Inflammatory macrophage treated with lipopolysaccharide for 4 hours (primary cell): Measurements from ENCODE around the gene PIEZO2.
"Not testable (repeated sequence)": the region's sequence is repeated elsewhere in the genome, so short reads cannot be mapped to it uniquely, and the experiment has no call there.

Experiments
- DNase-seq: peaks from one replicate; pipeline ENCODE4 v3.0.0-alpha.2; 2020

The PIEZO2 gene

DNA sequence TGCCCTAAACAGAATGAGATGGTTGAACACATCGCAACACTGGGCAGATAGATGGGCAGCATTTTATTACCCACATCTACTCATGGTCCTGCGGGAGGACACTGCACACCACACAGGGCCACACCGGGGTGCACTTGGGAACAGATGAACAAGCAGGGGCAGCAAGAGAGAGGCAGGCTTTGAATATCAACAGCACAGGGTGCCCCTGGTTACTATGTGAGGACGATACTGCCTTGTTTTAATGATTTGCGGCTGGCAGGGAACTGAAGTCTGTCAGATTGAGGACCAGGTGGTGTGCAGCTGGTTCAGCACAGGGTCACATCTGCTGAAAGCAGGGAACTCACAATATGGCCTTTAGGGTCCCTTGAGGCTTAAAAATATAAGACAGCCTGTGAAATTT, 195.7 kb downstream of the PIEZO2 start:
- no peak for DNase-seq

DNA sequence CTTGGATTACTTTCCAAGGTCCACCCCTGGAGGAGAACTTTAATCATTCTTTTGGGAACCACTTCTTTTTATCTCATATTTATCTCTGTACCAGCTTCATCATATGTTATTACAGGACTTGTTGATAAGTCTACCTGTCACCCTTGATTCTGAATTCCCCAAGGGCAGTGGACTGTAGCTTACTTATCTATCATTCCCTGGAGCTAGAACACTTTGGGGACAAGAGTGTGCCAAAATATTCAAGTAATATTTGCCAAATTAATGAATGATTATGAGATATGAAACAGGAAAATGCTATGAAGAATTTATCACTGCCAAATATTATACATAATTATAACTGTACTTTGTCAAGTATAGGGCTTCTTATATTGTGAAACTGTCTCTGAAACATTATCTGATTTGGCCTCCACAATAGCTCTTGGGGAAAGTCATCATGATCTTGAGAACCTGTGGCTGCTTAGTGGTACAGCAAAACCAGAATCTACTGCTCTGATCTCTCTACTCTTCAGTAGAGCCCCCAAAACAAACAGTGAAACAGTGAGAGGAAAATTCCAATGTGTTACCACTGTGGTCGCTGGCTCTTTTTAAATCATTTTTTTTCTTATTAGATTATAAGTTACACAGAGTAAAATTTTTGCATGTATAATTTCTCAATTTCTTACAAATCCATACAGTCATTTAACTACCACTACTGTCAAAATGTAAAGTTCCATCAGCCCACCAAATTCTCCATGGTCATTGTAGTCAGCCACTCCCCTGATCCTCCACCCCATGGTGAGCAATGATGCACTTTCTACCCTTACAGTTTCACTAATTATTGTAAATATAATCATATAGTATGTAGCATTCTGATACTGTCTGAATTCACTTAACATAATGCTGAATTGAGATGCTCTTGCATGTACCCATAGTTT, 197.5 kb downstream of the PIEZO2 start:
- DNase-seq, result no peak

DNA sequence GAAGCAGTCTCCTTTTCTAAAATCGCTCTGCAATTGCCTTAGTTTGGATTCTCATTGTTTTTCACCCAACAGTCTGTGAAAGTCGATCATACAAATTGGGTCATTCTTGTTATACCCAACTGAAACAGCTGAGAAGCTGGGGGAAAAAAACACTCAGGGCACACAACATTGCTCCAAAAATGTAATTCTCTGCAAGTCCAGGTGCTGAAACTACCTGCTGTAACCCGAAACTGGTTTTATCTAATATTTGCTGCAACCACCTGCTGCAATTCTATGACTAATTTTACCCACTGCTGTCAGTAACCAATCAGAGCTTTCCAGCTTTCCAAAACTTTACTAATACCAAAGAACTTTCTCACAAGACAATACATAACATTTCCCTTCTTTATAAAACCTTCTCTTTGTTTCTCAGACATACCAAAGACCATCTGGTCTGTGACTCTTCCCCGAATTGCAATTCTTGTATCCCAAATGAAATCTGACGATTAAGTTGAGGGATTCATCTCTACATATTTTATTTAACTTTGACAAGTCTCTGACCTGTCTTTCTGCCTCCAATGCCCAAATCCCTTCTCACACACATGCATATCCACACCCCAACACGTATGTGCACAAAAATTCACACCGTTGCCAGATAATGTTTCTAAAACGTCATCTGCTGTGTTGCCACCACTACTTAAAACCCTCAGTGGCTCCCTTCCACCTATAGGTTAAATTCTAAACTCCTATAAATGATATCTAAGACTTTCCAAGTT, 198.3 kb downstream of the PIEZO2 start:
- no peak for DNase-seq

DNA sequence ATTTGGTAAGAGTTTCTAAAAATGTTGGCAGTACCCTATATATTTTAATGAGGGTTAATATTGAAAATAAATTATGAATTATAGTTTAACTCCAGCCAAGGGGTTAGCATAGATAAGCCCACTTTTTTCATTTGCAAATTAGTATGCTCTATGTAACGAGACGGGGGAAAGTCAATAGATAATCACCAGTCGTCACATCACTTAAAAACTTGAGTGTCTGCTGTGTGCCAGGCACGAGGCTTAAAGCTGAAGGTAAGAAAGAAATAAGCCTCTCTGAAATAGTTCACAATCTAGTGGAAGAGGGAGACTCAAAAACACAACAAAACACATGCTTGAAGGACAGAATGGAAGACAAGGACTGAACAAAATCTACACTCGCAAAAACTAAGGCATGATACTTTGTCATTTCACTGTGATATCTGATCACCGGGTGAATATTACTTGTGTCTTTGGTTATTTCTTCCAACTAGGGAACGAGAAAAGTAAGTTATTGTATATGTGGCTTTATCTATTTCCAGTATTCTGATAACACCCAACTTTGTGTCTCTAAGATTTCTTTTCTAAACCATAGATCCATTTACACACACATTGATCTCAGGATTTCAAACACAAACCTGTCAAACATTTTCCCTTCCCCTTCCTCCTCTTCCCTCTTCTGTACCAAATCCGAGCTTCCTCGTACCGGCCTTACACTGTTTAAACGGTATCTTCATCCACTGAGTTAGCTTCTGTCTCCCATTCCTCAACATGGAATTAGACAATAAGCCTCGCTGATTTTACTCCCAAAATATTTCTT, 199.1 kb downstream of the PIEZO2 start:
- DNase-seq, result no peak

DNA sequence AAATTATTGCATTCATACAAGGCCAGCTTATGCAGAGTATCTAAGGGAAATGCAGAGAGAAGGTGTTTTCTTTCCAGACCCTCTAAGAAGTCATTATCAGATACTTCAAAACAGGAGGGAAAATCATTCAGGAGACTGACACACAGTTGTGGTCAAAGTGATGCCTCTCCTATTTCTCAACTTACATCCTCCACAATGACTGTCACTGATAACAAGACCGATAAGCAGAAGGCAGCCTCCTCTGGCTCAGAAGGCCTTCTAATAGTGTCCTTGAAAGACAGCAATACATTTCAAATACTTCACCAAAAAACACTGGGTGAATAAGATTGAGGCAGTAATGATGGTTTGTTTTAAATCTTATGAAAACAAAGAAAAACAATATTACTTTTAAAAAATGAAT, 199.7 kb downstream of the PIEZO2 start:
- no peak for DNase-seq

DNA sequence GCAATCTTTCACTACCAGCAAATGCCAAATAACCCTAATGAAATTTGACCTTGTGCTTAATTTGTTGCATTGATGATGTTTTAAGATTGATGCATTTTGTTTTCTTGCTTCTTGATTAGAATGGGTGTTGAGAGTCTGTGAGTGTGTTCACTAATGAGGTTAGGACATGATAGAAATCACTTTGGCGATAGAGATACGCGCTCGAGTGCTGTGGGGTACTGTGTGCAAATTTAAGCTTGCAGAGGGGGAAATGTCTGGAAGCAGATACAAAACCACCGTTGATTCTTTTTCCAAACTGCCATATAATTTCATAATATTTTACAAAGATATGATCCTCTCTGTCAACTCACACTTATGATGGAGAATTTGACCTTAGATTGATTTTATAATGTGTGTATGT, 200.9 kb downstream of the PIEZO2 start:
- DNase-seq, result no peak

DNA sequence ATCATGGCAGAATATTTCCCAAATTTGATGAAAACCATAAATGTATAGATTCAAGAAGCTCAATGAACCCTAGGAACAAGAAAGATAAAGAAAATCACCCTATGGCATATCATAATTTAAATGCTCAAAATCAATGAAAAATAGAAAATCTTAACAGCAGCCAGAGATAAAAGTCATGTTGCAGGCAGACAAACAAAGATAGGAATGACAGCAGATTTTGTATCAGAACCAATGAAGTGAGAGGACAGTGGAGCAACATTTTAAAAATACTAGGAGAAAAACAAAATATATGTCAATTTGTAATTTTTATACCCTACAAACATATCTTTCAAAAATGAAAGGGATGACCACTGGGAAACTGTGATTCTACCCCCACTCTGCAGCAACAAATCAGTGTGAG, 203.3 kb downstream of the PIEZO2 start:
- DNase-seq, result no peak

DNA sequence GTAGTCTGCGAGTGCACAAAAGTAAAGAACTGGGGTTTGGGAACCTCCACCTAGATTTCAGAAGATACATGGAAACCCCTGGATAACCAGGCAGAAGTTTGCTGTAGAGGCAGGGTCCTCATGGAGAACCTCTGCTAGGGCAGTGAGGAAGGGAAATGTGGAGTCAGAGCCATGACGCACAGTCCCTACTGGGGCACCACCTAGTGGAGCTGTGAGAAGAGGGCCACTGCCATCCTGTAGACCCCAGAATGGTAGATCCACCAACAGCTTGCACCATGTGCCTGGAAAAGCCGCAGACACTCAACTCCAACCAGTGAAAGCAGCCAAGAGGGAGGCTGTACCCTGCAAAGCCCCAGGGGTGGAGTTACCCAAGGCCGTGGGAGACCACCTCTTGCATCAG, 206.4 kb downstream of the PIEZO2 start:
- no peak for DNase-seq

DNA sequence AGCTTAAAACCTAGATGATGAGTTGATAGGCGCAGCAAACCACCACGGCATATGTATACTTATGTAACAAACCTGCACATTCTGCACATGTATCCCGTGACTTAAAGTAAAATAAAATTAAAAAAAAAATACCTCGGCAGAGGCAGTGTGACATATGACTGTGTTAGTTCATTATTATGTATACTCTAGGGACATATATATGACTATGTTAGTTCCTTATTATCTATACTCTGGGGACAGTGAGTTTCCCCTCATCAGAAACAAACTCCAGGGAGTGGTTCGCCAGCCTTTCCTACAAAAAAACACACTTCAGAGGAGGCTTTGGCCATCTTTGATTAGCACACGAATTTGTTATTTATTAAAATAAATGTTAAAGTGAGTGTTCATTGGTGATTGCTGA, 209.5 kb downstream of the PIEZO2 start:
- DNase-seq, result no peak

DNA sequence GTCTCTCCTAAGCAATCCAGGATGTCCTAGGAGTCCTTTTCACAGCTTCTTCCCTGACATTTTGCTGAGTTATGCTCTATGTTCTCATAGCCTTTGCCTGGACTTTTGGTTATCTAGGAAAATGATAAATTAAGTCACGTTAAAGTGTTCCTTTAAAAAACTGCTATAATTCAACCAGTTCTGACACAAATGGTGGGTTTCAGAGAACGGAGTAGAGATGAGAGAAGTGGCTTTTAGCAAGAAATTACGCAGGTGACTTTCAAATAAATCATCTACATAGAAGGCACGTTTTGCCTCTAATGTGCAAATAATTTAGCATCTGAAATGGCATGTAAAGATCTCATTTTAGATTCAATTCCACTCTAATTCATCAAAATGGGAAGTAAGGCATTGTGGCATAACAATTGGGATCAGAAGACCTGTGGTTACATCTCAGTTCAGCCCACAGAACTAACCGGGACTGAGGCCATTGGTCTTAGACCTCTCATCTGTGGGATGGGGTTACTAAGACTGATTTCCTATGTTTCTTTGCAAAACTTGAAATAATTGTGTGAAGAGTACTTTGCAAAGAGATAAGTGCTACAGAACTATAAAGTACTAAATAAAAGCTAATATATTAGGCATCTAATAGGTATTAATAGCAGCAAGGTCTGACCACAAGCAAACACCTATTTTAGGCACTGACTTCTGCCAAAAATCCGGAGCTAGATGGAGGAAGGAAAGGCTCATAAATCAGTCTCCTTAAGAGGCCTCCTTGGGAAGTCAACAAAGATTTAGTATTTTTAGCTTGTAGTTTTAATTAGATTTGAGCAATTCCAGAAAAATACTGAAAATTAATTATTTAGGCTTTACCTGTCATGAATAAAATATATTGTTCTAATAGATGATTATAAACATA, 211.4 kb downstream of the PIEZO2 start:
- peak; percentile 13 for DNase-seq

DNA sequence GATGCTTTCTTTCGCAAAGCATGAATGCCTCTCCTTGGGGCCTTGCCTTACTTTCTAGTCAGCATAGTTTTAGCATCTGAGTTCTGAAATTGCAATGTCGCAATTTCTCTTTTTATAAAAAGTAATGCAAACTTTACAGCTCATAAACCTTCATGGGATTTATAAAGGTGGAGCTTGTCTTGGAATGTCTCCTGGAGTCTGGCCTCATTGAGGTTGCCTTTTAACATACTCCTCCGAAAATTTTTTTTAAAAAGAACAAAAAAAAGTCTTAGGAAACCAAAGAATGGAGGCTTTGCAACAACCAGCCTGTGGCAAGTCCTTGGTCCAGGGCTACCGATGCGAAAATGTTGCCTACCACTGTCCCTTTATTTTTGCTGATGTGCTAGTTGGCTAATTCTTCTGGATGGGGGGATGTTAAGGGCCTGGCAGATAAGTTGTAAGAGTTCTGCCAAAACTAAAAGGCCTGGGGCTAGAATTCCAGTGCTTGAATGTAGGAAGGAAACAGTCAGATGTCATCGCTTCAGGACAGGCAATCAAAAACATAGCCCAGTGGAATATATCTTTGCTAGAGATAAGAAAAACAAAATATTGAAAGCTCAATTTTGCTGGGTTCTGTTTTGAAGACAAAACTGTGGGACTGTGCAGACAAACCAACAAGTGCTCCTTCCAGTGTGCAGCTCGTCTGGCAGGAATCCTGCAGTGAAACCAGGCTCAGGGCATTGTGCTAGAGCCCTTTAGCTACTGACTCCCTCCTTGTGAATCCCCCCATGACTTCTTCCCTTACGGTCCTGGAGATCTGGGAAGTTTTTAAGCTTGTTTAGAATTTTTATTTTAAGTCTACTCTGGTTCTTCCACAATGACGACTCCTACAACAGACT, 213.0 kb downstream of the PIEZO2 start:
- no peak for DNase-seq

DNA sequence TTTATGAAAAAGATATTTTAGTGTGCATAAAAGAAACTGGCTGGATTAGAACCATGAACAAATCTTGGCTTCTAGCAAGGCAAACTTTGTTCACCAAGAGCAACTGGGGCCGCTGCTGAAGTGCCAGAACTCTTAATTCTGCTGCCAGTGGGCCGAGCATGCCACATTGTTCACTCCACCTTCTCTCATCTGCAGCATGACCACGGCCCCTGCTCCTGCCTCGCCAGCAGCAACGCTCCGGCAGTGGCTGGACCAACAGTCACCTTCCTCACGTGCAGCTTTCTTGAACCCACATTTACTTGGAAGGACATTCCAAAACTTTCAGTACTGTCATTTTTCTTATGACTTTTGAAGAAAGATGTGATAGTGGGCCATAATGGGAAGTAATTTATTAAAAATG, 213.8 kb downstream of the PIEZO2 start:
- no peak for DNase-seq

DNA sequence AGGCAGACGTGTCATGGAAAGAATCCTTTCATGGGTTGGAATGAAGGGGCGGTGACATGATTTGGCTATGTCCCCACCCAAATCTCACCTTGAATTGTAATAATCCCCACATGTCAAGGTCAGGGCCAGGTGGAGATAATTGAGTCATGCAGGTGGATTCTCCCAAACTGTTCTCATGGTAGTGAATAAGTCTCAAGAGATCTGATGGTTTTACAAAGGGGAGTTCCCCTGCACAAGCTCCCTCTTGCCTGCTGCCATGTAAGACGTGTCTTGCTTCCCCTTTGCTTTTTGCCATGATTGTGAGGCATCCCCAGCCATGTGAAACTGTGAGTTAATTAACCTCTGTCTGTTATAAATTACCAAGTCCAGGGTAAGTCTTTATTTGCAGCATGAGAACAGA, 215.7 kb downstream of the PIEZO2 start:
- not testable (repeated sequence) for DNase-seq

DNA sequence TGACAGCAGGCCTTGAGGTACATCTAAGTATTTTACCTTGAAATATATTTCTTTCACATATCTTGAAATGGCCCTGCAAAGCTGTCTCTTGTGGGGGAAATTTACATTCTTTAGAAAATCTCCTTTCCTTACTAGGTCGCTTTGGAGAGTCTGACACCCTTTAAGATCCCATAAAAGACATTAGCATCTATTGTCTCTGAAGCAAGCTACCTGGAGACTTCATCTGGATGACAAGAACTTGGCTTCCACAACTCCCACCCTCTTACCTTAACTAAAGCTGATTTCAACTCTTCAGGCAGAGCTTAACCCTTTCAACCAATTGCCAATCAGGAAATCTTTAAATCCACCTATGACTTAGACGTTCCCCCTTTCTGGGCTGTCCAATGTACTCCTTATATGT, 219.3 kb downstream of the PIEZO2 start:
- no peak for DNase-seq

DNA sequence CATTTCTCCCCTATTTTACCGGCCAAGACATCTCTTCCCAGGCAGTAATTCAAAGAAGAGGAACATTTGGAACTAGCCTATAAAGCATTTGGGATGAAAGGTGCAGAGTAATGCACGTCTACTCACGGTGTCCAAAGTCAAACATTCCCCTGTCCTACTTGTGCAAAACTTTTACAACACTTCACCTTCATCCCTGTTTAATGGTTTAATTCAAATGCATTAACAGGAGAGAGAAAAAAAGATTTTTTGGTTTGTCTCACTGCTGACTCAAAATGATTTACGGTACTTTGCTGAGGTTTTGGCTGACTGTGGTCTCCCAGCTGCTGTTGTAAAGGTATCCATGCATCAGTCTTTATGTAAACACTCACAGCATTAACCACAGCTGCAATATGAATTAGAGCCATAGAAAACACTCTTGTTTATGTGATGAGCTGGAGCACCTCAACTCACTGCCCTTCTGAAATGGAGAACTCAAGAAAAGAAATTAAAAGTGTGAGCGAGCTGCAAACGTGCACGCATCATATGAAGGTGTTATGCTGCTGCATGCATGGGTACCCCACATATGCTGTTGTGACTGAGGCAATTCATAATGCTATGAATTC, 220.5 kb downstream of the PIEZO2 start:
- no peak for DNase-seq

DNA sequence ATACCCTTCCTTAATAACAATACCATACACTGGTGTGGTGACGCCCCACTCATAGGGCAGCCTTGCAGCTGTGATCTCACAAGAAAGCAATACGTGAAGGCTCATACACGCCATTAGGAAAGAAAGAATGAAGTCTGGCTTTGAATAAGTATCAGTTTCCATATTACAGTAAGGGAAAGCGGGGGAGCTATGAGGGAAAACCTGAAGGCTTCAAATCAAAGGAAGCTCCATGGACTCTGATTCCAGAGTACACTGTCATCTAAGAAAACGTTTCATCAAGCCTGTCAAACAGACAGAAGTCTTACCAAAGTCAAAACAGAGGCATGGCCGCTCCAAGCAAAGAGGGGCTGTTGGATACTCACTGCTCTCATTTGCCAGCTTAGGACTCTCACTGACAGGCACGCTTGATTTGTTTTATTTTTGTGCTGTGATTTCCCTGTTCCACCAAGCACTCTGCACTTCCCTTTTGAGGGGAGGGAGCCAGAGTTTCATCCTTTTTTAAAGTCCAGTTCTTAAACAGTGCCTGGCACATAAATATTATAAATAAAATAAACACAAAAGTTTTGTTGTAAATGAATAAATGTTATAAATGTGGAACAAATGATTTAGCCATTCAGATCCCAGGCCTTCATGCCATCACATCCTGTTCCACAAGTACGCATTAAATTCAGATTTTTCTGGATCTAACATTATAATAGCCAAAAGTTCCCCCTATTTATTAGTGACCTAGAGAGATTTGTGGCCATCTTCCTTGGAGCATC, 221.2 kb downstream of the PIEZO2 start:
- peak; percentile 0 for DNase-seq

DNA sequence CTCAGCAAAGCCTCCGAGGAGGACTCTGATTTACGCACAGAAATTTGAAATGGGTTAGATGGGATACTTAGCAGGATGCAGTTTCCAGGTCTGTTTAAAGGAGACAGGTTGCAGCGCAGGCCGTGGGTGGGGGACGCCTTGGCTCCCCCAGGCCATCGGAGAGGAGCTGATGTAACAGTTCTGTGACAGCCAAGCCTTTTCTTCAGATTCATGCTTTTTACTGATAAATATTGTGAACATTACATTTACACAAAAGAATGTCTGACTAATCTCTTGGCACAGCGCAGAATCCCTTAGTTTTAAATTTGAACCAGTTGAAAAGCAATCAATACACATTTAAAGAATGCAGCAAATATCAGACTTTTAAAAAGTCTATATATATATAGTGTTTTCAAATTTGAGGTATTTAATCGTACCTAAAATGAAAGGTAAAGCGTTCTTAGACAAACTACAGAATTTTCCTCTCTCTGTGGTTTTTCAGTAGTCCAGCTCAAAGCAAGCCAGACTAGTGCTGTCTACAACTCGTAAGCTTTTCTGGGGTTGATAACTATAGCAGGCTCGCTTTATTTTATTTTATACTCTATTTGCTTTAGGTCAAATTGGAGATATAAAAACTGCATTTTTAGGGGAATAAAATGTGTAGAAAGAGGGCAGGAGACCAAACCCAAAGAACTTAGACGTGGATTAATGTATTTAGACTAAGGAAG, 221.9 kb downstream of the PIEZO2 start:
- DNase-seq, result no peak

DNA sequence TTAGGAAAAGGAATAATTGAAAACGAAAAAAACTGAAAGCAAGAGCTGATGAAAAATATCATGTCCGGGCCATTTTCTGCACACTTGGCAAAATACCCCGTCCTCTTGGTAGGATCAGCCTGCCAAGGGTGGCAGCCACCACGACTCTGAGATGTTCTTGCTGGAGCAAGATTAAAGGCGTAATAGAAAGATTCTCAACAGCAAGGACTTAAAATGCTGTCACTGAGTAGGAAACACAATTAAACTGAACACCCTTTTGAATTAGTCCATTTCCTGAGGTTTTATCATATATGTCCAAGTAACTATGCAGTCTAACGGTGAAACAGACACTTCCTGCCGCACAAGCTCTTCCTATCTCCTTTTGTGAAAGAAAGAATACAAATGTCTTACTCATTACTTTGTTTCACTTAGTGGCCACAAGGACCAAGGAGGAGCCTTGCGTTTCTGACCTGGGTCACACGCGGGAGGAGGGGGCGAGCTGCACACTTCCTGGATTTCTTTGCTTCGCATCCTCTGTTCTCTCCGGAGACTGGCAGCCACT, 222.7 kb downstream of the PIEZO2 start:
- DNase-seq, result no peak

DNA sequence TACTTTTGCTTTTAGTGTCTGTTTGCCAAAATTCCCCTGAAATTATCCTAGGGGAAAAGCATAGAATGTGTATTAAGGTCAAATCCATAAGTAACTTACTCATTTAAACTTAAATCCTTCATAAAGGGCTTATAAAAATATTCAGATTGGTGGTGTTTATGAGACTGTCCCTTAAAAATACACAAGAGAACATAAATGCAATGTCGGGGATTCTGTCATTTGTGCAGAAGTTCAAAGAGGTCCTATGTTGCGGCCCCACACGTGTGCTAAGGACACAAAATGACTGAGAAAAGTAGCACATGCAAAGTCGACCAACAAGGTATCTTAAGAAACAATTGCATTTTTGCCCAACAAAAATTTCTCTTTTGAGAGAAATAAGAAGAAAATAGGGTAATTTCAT, 225.1 kb downstream of the PIEZO2 start:
- no peak for DNase-seq
